Measurements from ENCODE around the gene ITGB4. TPM values are rescaled to one million over a fixed set of nuclear protein-coding genes. Genes with fewer than 3 reads are reported as not detected.

The ITGB4 gene
- 17.7 and 29.0 TPM in 2 replicates for total RNA-seq

GRCh38 chr17:75720656-75721462 lies at the start of gene ITGB4:
Gene ITGB4 (plus strand): TSS chr17:75721459. CDS start chr17:75724704, 3,245 bp downstream.
- peak; percentile 17 to 48 for DNase-seq (ENCODE audit: low read depth in 2 of 2)

- no peak for DNase-seq (ENCODE audit: low read depth in 2 of 2)
These were observed 49.2 kb upstream of the ITGB4 start for GRCh38 chr17:75672011-75672410.

- no peak for DNase-seq (ENCODE audit: low read depth in 2 of 2)
These were observed 47.8 kb upstream of the ITGB4 start for GRCh38 chr17:75673487-75673886.

GRCh38 chr17:75676461-75676860 lies 44.8 kb upstream of the ITGB4 start:
- DNase-seq (ENCODE audit: low read depth in 2 of 2), result peak; percentile 59 to 62

GRCh38 chr17:75679706-75680211 lies 41.5 kb upstream of the ITGB4 start:
- DNase-seq (ENCODE audit: low read depth in 2 of 2), result peak; percentile 79 to 98

GRCh38 chr17:75680431-75680830 lies 40.8 kb upstream of the ITGB4 start:
- DNase-seq (ENCODE audit: low read depth in 2 of 2), result no peak

GRCh38 chr17:75681289-75681688 lies 40.0 kb upstream of the ITGB4 start:
- peak in 1 of 2 donors; percentile 30 for DNase-seq (ENCODE audit: low read depth in 2 of 2)

GRCh38 chr17:75683583-75683982 lies 37.7 kb upstream of the ITGB4 start:
- DNase-seq (ENCODE audit: low read depth in 2 of 2), result peak in 1 of 2 donors; percentile 66

GRCh38 chr17:75684249-75684648 lies 37.0 kb upstream of the ITGB4 start:
- peak in 1 of 2 donors; percentile 72 for DNase-seq (ENCODE audit: low read depth in 2 of 2)

- DNase-seq (ENCODE audit: low read depth in 2 of 2), result no peak
These were observed 36.3 kb upstream of the ITGB4 start for GRCh38 chr17:75684924-75685323.

GRCh38 chr17:75685499-75685898 lies 35.8 kb upstream of the ITGB4 start:
- no peak for DNase-seq (ENCODE audit: low read depth in 2 of 2)

GRCh38 chr17:75688209-75688825 lies 32.9 kb upstream of the ITGB4 start:
- DNase-seq (ENCODE audit: low read depth in 2 of 2), result peak in 1 of 2 donors; percentile 72

GRCh38 chr17:75689441-75689873 lies 31.8 kb upstream of the ITGB4 start:
- peak in 1 of 2 donors; percentile 49 for DNase-seq (ENCODE audit: low read depth in 2 of 2)

- peak in 1 of 2 donors; percentile 58 for DNase-seq (ENCODE audit: low read depth in 2 of 2)
These were observed 29.9 kb upstream of the ITGB4 start for GRCh38 chr17:75691371-75691791.

- no peak for DNase-seq (ENCODE audit: low read depth in 2 of 2)
These were observed 29.2 kb upstream of the ITGB4 start for GRCh38 chr17:75691801-75692626.

GRCh38 chr17:75692976-75693375 lies 28.3 kb upstream of the ITGB4 start:
- DNase-seq (ENCODE audit: low read depth in 2 of 2), result no peak

GRCh38 chr17:75693500-75694481 lies 27.5 kb upstream of the ITGB4 start:
- DNase-seq (ENCODE audit: low read depth in 2 of 2), result peak in 1 of 2 donors; percentile 54

- no peak for DNase-seq (ENCODE audit: low read depth in 2 of 2)
These were observed 26.7 kb upstream of the ITGB4 start for GRCh38 chr17:75694536-75694935.

GRCh38 chr17:75695141-75695829 lies 26.0 kb upstream of the ITGB4 start:
- DNase-seq (ENCODE audit: low read depth in 2 of 2), result peak in 1 of 2 donors; percentile 29

- DNase-seq (ENCODE audit: low read depth in 2 of 2), result no peak
These were observed 25.4 kb upstream of the ITGB4 start for GRCh38 chr17:75695830-75696271.

Data from lung microvascular endothelial cell (primary cell).